Measurements from ENCODE around the gene BAIAP3.

The BAIAP3 gene

DNA sequence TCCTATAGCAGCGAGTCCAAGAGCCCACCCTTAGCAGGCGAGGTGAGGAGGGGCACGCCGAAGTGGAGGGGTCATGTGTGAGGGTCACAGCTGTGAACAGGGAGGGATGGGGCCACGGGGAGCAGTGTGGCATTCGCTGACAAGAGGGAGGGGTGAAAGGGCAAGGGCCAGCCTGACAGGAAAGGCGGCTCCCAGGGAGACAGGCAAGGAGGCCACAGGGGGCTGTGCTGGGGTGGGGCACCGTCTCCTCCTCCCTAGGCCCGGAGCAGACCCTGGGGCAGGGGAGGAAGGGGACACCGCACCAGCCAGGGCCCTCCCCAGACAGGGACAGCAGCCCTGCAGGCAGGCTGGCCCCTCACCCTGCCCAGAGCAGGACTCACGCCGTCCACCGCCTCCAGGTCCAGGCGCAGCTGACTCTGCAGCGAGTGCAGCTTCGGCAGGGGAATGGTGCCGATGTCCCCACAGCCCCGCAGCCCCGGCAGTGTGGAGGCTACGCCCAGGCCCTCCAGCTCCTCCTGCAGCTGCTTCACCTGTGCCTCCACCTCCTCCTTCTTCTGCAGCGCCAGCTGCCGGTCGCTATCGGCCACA is 33.4 kb downstream of the BAIAP3 start:
- no peak overlapping the region for H3K4me2 ChIP-seq (ENCODE audit: insufficient read depth, low read length)
- H3K27ac ChIP-seq (ENCODE audit: low read length): no peak overlapping the region
- peaks cover 13% of the 10 kb centered on the region for H3K79me2 ChIP-seq (ENCODE audit: insufficient read depth, low read length)
- H3K4me3 ChIP-seq (ENCODE audit: low read depth in 1 of 2, low read length in 2 of 2): no peak overlapping the region
- no peaks in the 10 kb centered on the region for H3K9me3 ChIP-seq (ENCODE audit: insufficient read depth, low read length, severe bottlenecking)
- H3K27me3 ChIP-seq (ENCODE audit: insufficient read depth, low read length, poor library complexity): no peaks in the 10 kb centered on the region
- ATAC-seq (ENCODE audit: insufficient read depth, low read depth) (no peak), DNase-seq (no peak)
- H3K36me3 ChIP-seq (ENCODE audit: insufficient read depth, low read length): peaks cover 67% of the 10 kb centered on the region
- H2AFZ ChIP-seq (ENCODE audit: low read depth, low read length): no peak overlapping the region
- H3K9ac ChIP-seq (ENCODE audit: low read depth, low read length): no peak overlapping the region
- H3K4me1 ChIP-seq (ENCODE audit: insufficient read depth, low read length): no peaks in the 10 kb centered on the region
- H4K20me1 ChIP-seq (ENCODE audit: insufficient read depth, low read length): peaks cover 26% of the 10 kb centered on the region
- no peak for TF ChIP-seq CTCF (IDR thresholded peaks at IDR 0.05; ENCODE audit: borderline replicate concordance, extremely low read depth, low read length, poor library complexity, severe bottlenecking)
- no peak for TF ChIP-seq EZH2 (IDR thresholded peaks at IDR 0.05; ENCODE audit: borderline replicate concordance, low read depth, low read length, severe bottlenecking)

GRCh38 chr16:1367486-1368174 is 34.2 kb downstream of the BAIAP3 start:
- H3K9me3 ChIP-seq (ENCODE audit: insufficient read depth, low read length, severe bottlenecking): no peaks in the 10 kb centered on the region
- no peak overlapping the region for H2AFZ ChIP-seq (ENCODE audit: low read depth, low read length)
- H3K4me3 ChIP-seq (ENCODE audit: low read depth in 1 of 2, low read length in 2 of 2): no peak overlapping the region
- no peak overlapping the region for H3K9ac ChIP-seq (ENCODE audit: low read depth, low read length)
- TF ChIP-seq CTCF (IDR thresholded peaks at IDR 0.05; ENCODE audit: borderline replicate concordance, extremely low read depth, low read length, poor library complexity, severe bottlenecking): no peak
- no peak for TF ChIP-seq EZH2 (IDR thresholded peaks at IDR 0.05; ENCODE audit: borderline replicate concordance, low read depth, low read length, severe bottlenecking)
- H3K27me3 ChIP-seq (ENCODE audit: insufficient read depth, low read length, poor library complexity): no peaks in the 10 kb centered on the region
- DNase-seq (no peak), ATAC-seq (ENCODE audit: insufficient read depth, low read depth) (no peak)
- no peak overlapping the region for H3K27ac ChIP-seq (ENCODE audit: low read length)
- H4K20me1 ChIP-seq (ENCODE audit: insufficient read depth, low read length): peaks cover 18% of the 10 kb centered on the region; the same call in 1 of the 2 replicates
- no peak overlapping the region for H3K4me2 ChIP-seq (ENCODE audit: insufficient read depth, low read length)
- peaks cover 4% of the 10 kb centered on the region for H3K79me2 ChIP-seq (ENCODE audit: insufficient read depth, low read length)
- H3K4me1 ChIP-seq (ENCODE audit: insufficient read depth, low read length): no peaks in the 10 kb centered on the region
- peaks cover 58% of the 10 kb centered on the region for H3K36me3 ChIP-seq (ENCODE audit: insufficient read depth, low read length)

DNA sequence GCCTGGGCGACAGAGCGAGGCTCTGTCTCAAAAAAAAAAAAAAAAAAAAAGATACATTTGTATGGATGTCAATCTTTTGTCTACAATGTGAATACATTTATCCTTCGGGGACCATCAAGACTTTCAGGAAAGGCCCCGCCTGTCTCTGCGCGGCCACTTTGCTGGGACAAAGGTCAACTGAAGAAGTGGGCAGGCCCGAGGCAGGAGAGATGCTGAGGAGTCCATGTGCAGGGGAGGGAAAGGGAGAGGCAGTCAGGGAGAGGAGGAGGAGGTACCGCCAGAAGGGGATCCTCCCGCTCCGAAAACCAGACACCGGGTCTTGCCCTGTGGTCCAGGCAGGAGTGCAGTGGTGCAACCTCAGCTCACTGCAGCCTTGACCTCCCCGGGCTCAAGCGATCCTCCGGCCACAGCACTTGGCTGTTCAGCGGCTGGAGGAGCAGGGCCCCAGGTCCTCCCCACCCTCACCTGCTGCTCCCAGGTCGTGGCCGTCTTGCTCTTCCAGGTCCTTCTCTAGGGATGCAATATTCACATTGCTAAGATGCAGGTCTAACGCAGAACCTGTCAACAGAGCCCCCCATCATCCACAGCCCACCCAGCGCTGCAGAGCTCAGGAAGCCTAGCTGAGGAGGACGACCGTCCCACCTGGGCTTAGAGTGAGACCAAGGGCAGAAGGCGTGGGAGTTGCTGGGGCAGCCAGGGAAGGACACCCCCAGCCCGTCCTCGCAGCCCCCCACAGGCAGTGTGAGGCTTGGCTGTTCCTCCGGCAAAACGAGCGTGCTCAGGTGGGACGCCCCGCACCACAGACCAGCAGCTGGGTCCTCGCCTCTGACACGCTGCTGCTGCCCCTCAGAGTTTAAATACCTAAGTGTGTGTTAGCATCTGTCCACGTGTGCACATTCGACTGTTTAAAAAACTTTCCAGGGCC is 37.9 kb downstream of the BAIAP3 start:
- Histone ChIP-seq H3K4me1 (ENCODE audit: insufficient read depth, low read length) (no peaks in the 10 kb centered on the region), H3K4me2 (ENCODE audit: insufficient read depth, low read length) (no peak overlapping the region), H3K36me3 (ENCODE audit: insufficient read depth, low read length) (peaks cover 33% of the 10 kb centered on the region), H4K20me1 (ENCODE audit: insufficient read depth, low read length) (peaks cover 13% of the 10 kb centered on the region; the same call in 1 of the 2 replicates), H3K9ac (ENCODE audit: low read depth, low read length) (no peak overlapping the region), H3K4me3 (ENCODE audit: low read depth in 1 of 2, low read length in 2 of 2) (no peak overlapping the region), H3K9me3 (ENCODE audit: insufficient read depth, low read length, severe bottlenecking) (no peaks in the 10 kb centered on the region), H3K27ac (ENCODE audit: low read length) (no peak overlapping the region), H3K27me3 (ENCODE audit: insufficient read depth, low read length, poor library complexity) (no peaks in the 10 kb centered on the region), H3K79me2 (ENCODE audit: insufficient read depth, low read length) (no peaks in the 10 kb centered on the region), H2AFZ (ENCODE audit: low read depth, low read length) (no peak overlapping the region)
- DNase-seq (no peak), ATAC-seq (ENCODE audit: insufficient read depth, low read depth) (no peak)
- TF ChIP-seq CTCF (IDR thresholded peaks at IDR 0.05; ENCODE audit: borderline replicate concordance, extremely low read depth, low read length, poor library complexity, severe bottlenecking) (no peak), EZH2 (IDR thresholded peaks at IDR 0.05; ENCODE audit: borderline replicate concordance, low read depth, low read length, severe bottlenecking) (no peak)
